Adipocyte (in vitro differentiated cells): ENCODE measurements around the gene SEC24C.

Experiments
- DNase-seq: peaks from one replicate; pipeline ENCODE4 v3.0.0-alpha.2; 2015; ENCODE audit warnings: low read depth
- H3K27me3 ChIP-seq: replicated peaks from 2 replicates; pipeline ENCODE4 v1.7.0; 2013; ENCODE audit warnings: mild to moderate bottlenecking, low read length, moderate library complexity; ENCODE audit not compliant: control insufficient read depth, insufficient read depth
- H3K36me3 ChIP-seq: 2 replicates; pipeline ENCODE4 v1.7.0; 2013; ENCODE audit warnings: low read length, mild to moderate bottlenecking, moderate library complexity; ENCODE audit not compliant: control insufficient read depth, insufficient read depth, severe bottlenecking
- H3K4me1 ChIP-seq: 2 replicates; pipeline ENCODE4 v1.7.0; 2013; ENCODE audit warnings: mild to moderate bottlenecking, low read length, moderate library complexity; ENCODE audit not compliant: control insufficient read depth, insufficient read depth
- H3K4me3 ChIP-seq: 2 replicates; pipeline ENCODE4 v1.7.0; 2013; ENCODE audit warnings: mild to moderate bottlenecking, low read length, moderate library complexity
- H3K9ac ChIP-seq: 2 replicates; pipeline ENCODE4 v1.7.0; 2013; ENCODE audit warnings: mild to moderate bottlenecking, low read length, moderate library complexity
- H3K9me3 ChIP-seq: 2 replicates; pipeline ENCODE4 v1.7.0; 2013; ENCODE audit warnings: mild to moderate bottlenecking, low read length, moderate library complexity; ENCODE audit not compliant: control insufficient read depth

Gene SEC24C

DNA sequence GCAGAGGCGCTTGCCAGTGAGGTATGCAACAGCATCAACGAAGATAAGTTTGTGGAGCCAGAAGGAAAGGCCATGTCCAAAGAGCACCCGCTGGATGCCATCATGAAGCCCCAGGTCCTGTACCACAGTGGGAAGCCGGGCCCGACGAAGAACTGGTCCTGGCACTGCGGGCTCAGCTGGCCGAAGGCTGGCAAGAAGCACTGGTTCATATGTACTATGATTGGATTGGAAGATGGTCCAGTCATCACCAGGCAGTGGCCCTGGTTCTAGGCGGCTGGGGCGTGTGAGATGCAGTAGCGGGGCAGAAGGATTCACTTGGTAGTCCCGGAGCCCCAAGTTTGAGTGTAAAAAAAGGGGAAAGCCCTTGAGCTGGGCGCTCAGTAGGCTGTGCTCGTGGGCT lies 63.3 kb downstream of the SEC24C start:
- Histone ChIP-seq H3K4me1 (peaks cover 24% of the 10 kb centered on the region), H3K4me3 (no peak overlapping the region), H3K27me3 (no peaks in the 10 kb centered on the region), H3K9ac (no peak overlapping the region), H3K9me3 (no peaks in the 10 kb centered on the region), H3K36me3 (peaks cover 63% of the 10 kb centered on the region)
- no peak for DNase-seq

GRCh38 chr10:73808021-73808815 lies 64.0 kb downstream of the SEC24C start:
- Histone ChIP-seq H3K4me1 (peaks cover 24% of the 10 kb centered on the region), H3K9me3 (no peaks in the 10 kb centered on the region), H3K36me3 (peaks cover 58% of the 10 kb centered on the region), H3K27me3 (no peaks in the 10 kb centered on the region), H3K9ac (no peak overlapping the region), H3K4me3 (no peak overlapping the region)
- DNase-seq, result no peak

- H3K4me1 ChIP-seq, result peaks cover 21% of the 10 kb centered on the region
- DNase-seq, result peak; percentile 12
- H3K4me3 ChIP-seq, result peak overlapping the region; percentile 88
- H3K27me3 ChIP-seq, result no peaks in the 10 kb centered on the region
- no peaks in the 10 kb centered on the region for H3K9me3 ChIP-seq
- peak overlapping the region; percentile 92 for H3K9ac ChIP-seq
- peaks cover 55% of the 10 kb centered on the region for H3K36me3 ChIP-seq
Observed at GRCh38 chr10:73809061-73809818, 65.1 kb downstream of the SEC24C start.

DNA sequence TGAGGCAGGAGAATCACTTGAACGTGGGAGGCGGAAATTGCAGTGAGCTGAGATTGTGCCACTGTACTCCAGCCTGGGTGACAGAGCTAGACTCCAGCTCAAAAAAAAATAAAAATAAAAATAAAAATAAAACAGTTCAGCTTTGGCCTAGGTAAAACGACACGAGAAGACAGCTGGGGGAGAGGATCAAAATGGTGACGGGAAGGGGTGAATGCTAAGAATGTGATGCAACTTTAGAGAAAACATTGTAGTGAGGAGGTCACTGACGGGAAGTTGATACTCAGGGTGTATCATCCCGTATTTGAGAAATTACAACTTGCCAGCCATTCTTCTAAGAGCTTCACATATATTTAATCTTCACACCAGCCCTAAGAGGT lies 66.2 kb downstream of the SEC24C start:
- peak overlapping the region; percentile 92 for H3K9ac ChIP-seq
- H3K4me1 ChIP-seq, result peaks cover 22% of the 10 kb centered on the region
- no peak for DNase-seq
- H3K9me3 ChIP-seq, result no peaks in the 10 kb centered on the region
- peaks cover 54% of the 10 kb centered on the region for H3K36me3 ChIP-seq
- H3K27me3 ChIP-seq, result no peaks in the 10 kb centered on the region
- peak overlapping the region; percentile 88 for H3K4me3 ChIP-seq

- Histone ChIP-seq H3K4me1 (peaks cover 28% of the 10 kb centered on the region), H3K9ac (peak overlapping the region; percentile 92), H3K36me3 (peaks cover 49% of the 10 kb centered on the region), H3K9me3 (no peaks in the 10 kb centered on the region), H3K4me3 (peak overlapping the region; percentile 88), H3K27me3 (no peaks in the 10 kb centered on the region)
- DNase-seq, result peak; percentile 63
Observed at GRCh38 chr10:73810735-73811465, 66.7 kb downstream of the SEC24C start.

DNA sequence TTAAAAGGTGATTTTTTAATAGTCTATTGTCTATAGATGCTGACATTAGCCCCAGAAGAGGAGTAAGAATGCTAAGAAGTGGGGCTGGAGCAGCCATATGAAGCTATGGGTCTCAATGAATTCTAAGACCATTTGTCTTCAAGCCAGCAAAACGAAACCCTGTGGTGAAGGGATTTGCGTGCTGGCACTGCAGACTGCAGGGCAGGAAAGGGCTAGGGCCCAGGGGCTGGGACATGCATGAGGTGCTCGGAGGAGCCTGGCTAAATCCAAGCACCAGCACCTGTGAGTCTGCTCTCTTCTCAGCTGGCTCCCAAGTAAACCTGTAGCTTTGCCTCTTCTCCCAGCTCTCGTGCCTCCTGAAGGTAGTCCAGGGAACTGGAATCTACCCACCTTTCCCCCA lies 68.5 kb downstream of the SEC24C start:
- no peak for DNase-seq
- Histone ChIP-seq H3K9ac (no peak overlapping the region), H3K9me3 (no peaks in the 10 kb centered on the region), H3K4me1 (peaks cover 38% of the 10 kb centered on the region), H3K27me3 (no peaks in the 10 kb centered on the region), H3K36me3 (peaks cover 31% of the 10 kb centered on the region), H3K4me3 (no peak overlapping the region)

DNA sequence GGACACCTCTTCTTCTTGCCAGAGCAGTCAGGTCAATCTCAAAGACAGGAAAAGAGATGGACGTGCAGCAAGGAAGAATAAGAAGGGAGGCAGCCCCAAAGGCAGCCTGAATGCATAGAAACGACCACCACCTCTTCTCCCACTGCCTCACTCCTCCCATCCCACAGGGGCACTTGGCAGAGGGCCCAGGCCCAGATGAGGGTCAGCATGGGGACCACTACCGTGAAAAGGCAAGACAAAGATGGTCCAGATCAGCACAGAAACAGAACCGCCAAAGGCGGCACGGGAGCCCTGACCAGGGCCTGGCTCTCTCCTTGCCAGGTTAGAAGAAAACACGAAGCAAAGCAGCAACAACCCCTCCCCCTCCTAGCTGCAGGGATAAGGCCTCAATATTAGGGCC lies 69.2 kb downstream of the SEC24C start:
- peaks cover 24% of the 10 kb centered on the region for H3K36me3 ChIP-seq
- peaks cover 38% of the 10 kb centered on the region for H3K4me1 ChIP-seq
- no peaks in the 10 kb centered on the region for H3K27me3 ChIP-seq
- H3K9me3 ChIP-seq, result no peaks in the 10 kb centered on the region
- H3K4me3 ChIP-seq, result no peak overlapping the region
- DNase-seq, result no peak
- no peak overlapping the region for H3K9ac ChIP-seq

- Histone ChIP-seq H3K9ac (no peak overlapping the region), H3K36me3 (peaks cover 17% of the 10 kb centered on the region), H3K4me1 (peaks cover 31% of the 10 kb centered on the region), H3K4me3 (no peak overlapping the region), H3K27me3 (no peaks in the 10 kb centered on the region), H3K9me3 (no peaks in the 10 kb centered on the region)
- DNase-seq, result no peak
Observed at GRCh38 chr10:73814276-73814895, 70.2 kb downstream of the SEC24C start.

DNA sequence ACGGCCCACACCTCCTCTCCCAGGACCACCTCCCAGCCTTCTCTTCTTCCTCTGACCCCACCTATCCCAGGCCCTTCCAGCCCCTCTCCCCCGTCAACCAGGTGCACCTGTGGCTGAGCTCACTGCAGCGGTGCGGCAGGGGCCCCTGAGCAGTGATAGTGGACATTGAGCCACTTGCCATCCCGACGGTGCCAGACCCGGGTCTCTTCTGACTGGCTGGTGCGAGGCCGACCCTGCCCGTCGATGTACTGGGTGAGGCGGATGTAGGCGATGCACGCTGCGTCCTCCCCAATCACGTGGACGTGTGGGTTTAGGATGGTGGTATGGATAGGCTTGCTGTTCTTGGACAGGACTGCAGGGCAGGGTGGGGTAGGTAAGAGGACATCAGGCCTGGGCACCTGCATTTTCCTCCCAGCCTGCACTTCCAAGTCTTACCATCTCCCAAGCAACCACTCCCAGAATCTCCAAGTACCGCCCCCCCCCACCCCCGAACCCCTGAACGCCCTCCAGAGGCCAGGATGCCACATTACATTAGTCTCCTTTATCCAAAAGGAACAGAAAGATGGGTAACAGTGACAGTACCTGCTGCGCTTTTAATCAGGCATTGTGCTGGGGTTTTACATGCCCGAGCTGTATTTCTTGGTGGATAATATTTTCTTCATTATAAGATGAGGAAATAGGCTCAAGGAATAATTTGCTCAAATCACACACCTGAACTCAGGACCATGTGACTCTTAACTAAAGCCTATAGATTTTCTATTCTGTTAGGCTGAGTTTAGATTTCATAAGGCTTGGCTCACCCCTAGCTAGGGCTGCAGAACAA lies 70.9 kb downstream of the SEC24C start:
- DNase-seq, result peak; percentile 20
- Histone ChIP-seq H3K4me1 (peaks cover 24% of the 10 kb centered on the region), H3K4me3 (no peak overlapping the region)

DNA sequence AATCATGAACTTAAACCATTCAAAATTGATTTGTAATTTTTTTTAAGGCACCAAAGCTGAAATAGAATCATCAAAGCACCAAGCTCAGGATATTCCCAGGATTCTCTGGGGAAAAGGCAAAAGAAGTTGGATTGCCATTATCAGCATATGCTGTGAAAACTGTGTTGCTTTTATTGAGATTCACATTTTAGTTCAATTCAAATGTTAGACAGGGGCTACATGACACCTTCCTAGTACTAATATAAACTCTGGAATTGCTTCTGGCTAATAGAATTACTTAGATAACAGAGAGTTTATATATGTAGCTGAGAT lies 71.5 kb downstream of the SEC24C start:
- no peaks in the 10 kb centered on the region for H3K27me3 ChIP-seq
- peak overlapping the region; percentile 59 for H3K4me3 ChIP-seq
- no peaks in the 10 kb centered on the region for H3K9me3 ChIP-seq
- H3K9ac ChIP-seq, result peak overlapping the region; percentile 79
- H3K4me1 ChIP-seq, result peaks cover 18% of the 10 kb centered on the region
- H3K36me3 ChIP-seq, result peaks cover 17% of the 10 kb centered on the region
- DNase-seq, result no peak

More for the DNA sequence above, 70.9 kb downstream of the SEC24C start:
- Histone ChIP-seq H3K36me3 (peaks cover 17% of the 10 kb centered on the region), H3K9ac (peak overlapping the region; percentile 79), H3K9me3 (no peaks in the 10 kb centered on the region), H3K27me3 (no peaks in the 10 kb centered on the region)
